GM12864 (cell line): ENCODE measurements around the gene CXCL11.

Experiments used
- DNase-seq: peaks from one replicate; pipeline ENCODE4 v3.0.0-alpha.2; 2011; ENCODE audit warnings: low read depth
- H3K4me3 ChIP-seq: 2 replicates; pipeline ENCODE4 v1.5.1; 2011; ENCODE audit warnings: mild to moderate bottlenecking, low read depth, low read length, control low read depth
- TF ChIP-seq, protein P1 (sequence below): IDR thresholded peaks from 2 replicates; pipeline ENCODE4 v1.5.1; 2011; ENCODE audit warnings: low read depth, mild to moderate bottlenecking, moderate library complexity, low read length, control low read depth, inconsistent platforms; ENCODE audit errors: missing control alignments

Gene CXCL11

GRCh38 chr4:76022031-76022430 is 13.8 kb downstream of the CXCL11 start:
- TF ChIP-seq, protein P1, sequence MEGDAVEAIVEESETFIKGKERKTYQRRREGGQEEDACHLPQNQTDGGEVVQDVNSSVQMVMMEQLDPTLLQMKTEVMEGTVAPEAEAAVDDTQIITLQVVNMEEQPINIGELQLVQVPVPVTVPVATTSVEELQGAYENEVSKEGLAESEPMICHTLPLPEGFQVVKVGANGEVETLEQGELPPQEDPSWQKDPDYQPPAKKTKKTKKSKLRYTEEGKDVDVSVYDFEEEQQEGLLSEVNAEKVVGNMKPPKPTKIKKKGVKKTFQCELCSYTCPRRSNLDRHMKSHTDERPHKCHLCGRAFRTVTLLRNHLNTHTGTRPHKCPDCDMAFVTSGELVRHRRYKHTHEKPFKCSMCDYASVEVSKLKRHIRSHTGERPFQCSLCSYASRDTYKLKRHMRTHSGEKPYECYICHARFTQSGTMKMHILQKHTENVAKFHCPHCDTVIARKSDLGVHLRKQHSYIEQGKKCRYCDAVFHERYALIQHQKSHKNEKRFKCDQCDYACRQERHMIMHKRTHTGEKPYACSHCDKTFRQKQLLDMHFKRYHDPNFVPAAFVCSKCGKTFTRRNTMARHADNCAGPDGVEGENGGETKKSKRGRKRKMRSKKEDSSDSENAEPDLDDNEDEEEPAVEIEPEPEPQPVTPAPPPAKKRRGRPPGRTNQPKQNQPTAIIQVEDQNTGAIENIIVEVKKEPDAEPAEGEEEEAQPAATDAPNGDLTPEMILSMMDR = no peak
- DNase-seq = no peak
- no peak overlapping the region for H3K4me3 ChIP-seq

- TF ChIP-seq, protein P1 = no peak
- H3K4me3 ChIP-seq = no peak overlapping the region
- DNase-seq = no peak
These were observed 18.7 kb downstream of the CXCL11 start for GRCh38 chr4:76017056-76017686.

GRCh38 chr4:76016393-76016792 is 19.5 kb downstream of the CXCL11 start:
- no peak overlapping the region for H3K4me3 ChIP-seq
- DNase-seq = peak; percentile 43
- TF ChIP-seq, protein P1 = no peak

- TF ChIP-seq, protein P1 = no peak
- no peak overlapping the region for H3K4me3 ChIP-seq
- DNase-seq = no peak
These were observed 22.3 kb downstream of the CXCL11 start for GRCh38 chr4:76013540-76013939.

DNA sequence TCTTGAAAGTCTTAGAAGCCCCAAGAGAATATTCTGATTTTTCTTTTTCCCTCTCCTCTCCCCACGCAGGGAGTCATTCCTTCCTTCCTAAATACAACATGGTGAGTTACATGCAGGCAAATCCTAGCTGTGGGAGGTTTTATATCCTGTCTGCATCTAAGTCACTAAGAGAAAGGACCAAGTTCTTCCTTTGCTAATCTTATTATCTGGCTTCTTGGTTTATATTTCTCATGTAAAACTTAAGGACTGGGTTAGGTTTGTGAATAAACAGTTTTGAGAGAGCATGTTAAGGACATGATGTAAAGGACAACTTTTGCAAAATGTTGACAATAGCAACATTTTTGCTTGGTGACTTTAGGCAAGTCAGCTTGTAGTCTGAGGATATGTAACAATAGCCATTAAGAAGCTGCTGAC is 23.5 kb downstream of the CXCL11 start:
- no peak for DNase-seq
- no peak overlapping the region for H3K4me3 ChIP-seq
- TF ChIP-seq, protein P1 = no peak

- TF ChIP-seq, protein P1 = no peak
- DNase-seq = no peak
- no peak overlapping the region for H3K4me3 ChIP-seq
These were observed 24.0 kb downstream of the CXCL11 start for GRCh38 chr4:76011700-76012387.
